GOT3 (cell line): ENCODE measurements around the gene SNRNP70.

Source experiments
- DNase-seq: peaks from one replicate; lab custom pipeline; 2025; ENCODE audit warnings: mixed read lengths; lab: John Stamatoyannopoulos, UW

The SNRNP70 gene

DNA sequence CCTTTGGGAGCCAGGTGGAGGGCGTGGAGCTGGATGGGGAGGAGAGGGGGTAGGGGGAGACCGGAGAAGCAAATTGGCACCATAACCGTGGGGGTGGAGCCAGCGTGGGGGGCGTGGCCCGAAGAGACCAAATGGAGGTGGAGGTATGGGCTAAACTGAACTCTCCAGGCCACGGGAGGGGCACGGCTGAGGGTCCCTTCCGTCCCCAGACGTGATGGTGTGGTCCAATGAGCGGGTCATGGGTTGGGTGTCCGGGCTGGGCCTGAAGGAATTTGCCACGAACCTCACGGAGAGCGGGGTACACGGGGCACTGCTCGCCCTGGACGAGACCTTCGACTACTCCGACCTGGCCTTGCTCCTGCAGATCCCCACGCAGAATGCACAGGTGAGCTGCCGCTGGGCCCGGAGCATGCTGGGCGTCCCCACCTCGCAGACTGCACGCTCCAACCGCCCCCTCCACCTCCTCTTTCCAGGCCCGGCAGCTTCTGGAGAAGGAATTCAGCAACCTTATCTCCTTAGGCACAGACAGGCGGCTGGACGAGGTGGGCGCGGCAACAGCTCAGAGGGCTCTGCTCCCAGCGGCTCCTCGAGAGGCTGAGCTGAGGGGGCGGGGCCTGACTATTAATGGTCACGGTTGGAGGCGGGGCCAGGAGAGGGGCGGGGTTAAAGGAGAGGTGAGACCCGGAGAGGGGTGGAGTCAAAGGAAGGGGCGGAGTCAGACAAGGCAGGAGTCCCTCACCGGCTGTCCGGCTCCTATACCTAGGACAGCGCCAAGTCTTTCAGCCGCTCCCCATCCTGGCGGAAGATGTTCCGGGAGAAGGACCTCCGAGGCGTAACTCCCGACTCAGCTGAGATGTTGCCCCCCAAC lies 63.8 kb downstream of the SNRNP70 start:
- peak; percentile 73 for DNase-seq

DNA sequence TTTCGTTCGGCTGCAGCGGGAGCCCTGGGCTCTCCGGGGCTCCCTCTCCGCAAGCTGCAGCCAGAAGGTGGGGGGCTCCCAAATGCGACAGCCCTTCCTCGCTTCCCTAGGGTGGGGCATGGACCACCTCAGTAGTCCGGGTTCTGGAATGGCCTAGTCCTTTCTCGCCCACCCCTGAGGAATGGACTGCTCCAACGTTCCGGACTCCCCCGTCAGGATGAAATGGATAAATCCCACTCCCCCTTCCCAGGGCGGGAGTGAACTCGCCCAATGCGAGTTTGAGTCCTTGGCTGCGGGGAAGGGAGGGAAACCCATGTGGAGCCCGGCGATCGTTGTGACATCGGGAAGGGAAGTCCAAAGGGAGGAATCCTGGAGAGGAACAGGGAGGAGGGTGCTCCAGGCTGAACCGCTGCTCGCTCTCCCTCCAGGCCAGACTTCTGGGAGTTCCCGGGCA lies 64.4 kb downstream of the SNRNP70 start:
- peak; percentile 38 for DNase-seq

DNA sequence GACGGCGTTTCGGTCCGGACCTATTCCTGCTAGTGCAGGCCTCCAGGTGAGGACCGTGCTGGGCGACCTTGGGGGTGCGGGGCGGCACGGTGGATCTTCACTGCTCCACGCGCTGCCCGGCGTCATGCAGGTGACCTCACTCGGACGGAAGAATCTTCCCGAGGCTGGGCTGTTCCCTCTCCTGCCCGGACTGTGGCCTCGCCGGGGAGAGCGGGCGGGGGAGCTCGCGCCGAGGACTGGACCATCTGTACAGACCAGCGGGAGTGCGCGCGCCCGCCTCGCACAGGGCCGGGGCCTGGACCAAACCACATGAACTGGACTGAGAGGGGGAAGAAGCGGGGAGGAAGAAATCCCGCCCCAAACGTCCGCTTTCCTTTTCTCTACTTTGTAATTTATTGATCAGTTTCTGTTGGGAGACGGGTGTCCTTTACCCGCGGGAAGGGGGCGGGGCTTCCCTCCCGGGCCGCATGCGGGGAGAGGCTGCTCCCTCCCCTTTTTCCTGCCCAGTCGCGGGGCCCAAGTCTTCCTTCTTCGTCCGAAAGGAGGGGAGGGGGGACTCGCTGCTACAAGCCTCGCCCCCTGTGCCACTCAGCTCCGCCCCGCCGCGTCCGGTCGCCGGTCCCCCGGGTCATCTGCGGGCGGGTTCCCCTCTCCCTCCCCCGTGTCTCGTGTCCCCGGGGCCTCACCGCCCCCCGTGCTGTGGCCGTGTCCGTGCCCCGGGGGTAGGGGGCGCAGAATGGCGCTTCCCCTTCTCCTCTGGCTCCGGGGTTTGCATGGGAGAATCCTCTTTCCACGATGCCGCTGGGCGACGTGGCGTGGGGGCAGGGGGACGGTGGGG lies 65.1 kb downstream of the SNRNP70 start:
- DNase-seq: no peak

DNA sequence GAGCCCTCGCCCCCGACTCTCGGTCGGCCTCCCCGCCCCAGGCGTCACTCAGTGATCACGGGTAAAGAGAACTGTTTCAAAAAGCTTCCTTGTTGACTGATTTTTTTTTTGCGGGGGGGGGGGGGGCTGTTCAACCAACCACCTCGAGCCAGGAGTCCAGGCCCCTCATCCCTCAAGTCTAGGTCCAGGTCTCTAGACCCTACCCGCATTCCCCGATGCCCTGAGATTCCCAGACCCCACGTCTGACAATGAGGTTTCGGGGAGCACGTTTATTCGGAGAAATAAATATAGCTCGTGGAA lies 65.6 kb downstream of the SNRNP70 start:
- no peak for DNase-seq

DNA sequence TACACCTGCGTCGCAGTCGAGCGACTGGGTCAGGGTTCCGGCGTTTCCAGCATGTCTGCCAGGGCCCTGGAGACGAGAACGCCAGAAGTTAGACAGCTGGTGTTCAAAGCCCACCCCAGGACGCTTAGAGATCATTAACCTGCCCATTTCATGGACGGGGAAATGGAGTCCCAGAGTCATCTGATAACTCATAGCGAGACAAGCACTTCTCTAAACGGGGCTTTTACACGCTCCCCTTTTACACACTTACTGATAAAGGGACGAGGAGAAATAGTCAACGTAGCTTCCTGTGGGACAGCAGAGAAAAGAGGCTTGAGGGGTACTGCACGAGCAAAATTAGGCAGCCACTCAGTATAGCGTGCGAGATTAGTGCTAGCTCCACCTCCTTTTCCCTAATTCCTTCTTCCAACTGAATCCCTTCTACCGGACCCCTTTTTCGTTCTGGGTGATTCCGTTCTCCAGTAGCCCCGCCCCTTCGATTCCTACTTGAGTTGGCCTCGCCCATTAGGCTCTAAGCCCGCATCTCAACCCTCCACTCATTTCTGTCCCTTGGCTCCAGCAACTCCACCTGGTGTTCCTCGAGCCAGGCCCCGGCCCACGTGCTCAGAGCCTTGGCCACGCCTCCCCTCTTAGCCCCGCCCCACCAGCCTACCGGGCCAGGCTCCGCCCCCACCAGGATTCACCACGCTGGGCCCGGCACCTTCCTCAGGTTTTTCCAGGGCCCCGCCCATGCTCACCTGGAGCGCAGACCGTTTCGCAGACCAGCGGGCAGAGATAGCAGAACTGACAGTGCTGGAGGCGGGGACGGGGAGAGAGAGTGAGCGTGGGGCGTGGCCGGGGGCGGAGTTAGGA lies 66.2 kb downstream of the SNRNP70 start:
- no peak for DNase-seq

DNA sequence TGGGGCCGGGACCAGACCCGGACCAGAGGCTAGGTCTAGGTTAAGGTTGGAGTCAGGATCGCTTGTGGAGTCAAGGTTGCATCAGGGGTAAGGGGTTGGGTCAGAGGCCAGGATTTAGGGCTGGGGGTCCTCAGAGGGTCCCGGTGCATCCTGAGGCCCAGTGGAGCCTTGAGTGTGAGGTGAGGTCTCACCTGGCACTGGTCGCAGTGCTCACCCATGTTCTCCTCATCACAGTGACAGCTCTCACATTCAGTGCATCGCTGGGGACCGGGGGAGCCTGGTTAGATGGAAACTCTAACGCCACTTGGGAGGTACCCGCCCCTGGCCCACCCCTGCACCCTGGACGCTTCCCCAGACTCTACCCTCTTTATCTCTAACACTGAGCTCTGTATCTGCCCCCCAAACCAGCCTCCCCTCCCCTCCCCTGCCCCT lies 66.9 kb downstream of the SNRNP70 start:
- no peak for DNase-seq

DNA sequence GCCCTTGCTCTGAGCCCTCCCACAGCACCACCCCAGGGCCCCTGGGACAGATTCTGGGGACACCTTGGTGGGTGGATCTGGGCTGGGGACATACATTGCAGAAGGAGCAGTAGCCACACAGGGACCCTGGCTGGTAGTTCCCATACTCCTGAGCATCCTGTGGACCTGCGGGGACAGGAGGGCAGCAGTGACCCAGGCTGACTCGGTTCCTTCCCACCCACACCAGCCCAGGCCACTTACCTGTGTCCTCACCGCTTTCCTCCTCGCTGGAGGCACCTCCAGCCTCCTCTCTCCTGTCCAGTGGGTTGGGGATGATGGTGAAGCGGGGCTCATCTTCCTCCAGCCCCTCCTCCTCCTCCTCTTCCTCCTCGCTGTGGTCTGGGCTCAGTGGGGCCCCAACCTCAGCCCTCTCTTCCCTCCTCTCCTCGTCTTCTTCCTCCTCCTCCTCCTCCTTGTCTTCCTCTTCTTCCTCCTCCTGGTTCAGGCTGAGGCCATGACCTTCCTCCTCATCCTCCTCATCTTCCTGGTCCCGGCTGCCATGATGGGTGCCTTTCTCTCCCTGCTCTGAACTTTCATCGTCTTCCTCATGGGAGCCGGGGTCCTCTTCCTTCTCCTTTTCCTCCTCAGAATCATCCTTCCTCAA lies 68.0 kb downstream of the SNRNP70 start:
- DNase-seq: no peak

DNA sequence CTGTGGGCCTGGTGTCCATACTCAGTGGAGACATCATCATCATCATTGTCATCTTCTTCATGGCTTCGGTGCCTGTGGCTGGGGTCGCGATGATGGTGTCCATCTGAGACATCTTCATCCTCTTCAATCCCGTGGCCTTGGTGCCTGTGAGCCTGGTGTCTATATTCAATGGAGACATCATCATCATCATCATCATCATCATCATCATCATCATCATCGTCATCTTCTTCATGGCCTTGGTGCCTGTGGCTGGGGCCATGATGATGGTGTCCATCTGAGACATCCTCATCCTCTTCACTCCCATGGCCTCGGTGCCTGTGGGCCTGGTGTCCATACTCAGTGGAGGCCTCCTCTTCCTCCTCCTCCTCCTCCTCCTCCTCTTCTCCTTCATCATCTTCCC lies 69.0 kb downstream of the SNRNP70 start:
- DNase-seq: no peak

DNA sequence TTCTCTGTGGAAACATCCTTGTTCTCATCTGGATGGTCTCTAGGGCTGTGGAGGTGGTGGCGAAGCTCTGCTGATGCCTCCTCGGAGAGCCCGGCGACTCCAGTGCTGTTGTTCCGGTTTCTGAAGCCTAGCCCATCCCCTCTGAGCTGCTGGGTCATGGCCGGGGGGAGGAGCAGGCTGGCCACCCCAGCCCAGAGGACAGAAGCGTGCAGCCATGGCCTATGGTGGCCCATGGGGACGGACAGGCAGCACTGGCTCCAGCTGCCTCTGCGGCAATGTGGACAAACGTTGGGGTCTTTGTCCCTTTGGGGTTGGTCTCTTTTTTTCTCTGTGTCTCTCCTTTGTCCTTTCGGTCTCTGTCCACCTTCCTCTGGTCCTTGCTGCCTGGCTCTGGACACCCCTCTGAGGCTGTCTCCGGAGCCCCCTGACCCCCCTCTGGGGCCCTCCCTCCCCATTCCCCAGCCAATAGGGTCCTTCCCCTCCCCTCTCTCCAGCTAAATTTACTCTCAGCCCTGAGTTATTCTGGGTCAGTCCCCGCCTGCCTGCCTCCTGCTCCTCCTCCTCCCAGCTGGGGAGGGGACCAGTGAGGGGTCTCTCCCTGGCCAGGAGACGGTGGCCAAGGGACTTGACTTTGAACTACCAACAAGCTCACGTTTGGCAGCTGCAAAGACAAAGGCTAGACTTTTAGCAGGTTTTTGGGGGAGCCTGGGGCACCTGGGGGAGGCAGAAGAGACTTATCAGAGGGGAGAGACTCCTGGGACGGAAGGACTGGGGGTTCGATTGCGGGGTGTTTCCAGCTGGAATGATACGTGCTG lies 70.0 kb downstream of the SNRNP70 start, which contains the start of gene HRC:
TSS of gene HRC (minus strand) at position 392 of the 815 bp plus-strand sequence. CDS start at position 233, 159 bp downstream.
- DNase-seq: no peak

DNA sequence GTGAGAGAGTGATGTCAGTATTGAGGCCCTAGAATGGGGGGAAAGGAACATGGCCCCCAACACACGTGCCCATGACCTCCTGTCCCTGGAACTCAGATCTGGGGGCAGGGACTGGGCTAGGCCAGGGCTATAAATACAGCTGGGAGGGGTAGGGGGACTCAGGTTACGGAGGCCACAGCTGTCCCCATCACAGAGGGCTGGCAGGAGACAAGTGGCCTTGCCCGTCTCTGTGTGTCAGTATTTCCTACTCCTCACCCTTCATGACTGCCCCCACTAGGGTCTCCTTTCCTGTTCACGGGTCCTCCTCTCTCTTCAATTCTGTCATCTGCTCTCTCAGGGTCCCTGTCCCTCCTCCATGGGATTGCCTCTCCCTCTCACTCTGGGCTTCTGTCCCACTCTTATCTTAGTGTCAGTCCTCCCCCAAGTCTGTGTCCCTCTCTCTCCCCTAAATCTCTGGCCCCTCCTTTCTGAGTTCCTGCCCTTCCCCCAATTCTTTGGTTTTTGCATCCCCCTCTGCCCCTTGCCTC lies 70.6 kb downstream of the SNRNP70 start:
- no peak for DNase-seq

DNA sequence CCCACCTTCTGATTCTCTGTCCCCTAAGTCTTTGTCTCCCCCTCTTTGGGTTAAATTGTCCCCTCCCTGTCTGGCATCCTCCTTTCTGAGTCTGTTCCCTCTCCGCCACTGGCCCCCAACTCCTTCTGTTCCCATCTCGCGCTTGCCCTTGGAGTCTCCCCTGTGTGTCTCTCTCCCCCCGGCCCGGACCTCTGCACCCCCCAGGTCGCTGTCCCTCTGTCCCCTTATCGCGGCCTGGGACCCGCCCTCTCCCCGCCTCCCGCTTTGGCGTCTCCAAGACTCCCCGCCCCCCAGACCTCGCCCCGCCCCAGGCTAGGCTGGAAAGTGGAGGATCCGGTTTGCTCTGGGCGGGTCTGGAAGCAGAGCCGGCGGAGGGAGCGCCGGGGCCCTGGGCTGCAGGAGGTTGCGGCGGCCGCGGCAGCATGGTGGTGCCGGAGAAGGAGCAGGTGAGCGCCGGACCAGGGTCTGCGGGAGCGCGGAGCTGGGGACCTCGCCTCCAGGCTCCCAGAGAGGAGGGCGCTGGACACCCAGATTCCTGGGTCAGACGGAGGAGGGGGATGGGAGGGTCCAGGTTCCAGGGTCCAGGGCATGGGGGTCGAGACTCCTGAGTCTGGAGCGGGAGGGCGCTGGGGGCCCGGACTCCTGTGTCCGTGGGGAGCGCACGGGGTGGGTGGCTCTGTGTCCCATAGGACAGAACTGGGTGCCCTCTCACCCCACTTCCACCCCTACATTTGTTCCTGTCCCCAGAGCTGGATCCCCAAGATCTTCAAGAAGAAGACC lies 72.4 kb downstream of the SNRNP70 start, which contains the start of gene TRPM4:
TSS of gene TRPM4 (plus strand) at position 348 of the 780 bp plus-strand sequence. CDS start at position 423, 75 bp downstream.
- no peak for DNase-seq
